NCI-H2227 (cell line): ENCODE results near the gene EVL.
"Not testable (repeated sequence)": the region's sequence is repeated elsewhere in the genome, so short reads cannot be mapped to it uniquely, and the experiment has no call there.

Experiments
- DNase-seq: peaks from one replicate; lab custom pipeline; 2025; ENCODE audit not compliant: unreplicated experiment; lab: John Stamatoyannopoulos, UW

Gene EVL

DNA sequence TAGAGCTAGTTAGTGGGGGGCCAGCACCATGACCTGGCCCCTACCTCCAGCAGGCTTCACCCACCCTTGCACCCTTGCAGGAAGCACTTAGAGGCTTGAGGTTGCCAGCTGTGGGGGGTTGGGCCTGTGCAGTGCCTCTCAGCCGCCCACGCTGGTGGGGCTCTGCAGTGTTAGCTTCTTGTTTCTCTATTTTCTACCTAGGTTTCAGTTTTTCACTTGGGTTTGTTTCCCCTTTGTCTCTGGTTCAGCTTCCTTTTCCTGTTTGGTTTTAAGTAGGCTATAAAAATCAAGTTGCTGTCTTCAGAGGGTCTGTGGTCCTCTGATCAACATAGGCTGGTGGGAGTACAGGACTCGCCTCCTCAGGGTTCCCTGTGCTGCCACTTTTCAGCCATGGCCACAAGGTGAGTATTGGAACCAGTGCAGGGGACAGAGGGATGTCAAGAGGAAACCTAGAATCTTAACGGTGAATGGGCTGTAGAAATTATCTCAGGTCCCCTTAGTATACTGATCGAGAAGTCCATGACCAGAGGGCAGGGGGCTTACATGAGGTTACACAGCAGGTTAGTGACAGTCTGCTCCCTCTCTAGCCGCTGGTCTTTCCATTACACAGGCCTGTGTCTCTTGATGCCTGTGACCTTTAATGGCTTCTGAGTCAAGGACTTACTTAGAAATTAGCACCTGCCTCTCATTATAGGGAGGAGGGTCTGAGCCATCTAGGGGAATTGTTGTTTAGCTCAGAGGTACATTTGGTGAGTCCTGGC lies at the start of gene EVL:
TSS of gene EVL (plus strand) at position 312 of the 761 bp plus-strand sequence. CDS start at position 391, 79 bp downstream.
- no peak for DNase-seq

DNA sequence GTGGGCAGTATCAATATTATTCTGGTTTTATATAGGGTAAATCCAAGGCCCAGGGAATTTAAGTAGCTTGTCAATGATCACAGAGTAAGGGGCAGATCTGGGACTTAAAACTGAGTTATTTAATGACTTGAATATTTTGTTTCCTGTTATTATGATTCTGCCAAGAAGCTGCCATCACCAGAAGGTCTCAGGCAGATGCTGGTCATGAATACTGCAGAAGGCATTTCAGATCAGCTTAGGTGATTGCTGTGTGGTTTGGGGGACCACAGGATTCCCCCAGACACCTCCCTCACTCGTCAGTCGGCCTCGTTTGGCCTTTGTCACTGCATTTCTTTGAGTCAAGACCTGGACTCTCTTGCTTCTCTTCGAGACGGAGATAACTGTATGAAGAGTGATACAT lies 47.7 kb upstream of the EVL start:
- no peak for DNase-seq

GRCh38 chr14:100018054-100018453 lies 47.2 kb upstream of the EVL start:
- no peak for DNase-seq

- DNase-seq, result no peak
Measured at GRCh38 chr14:100018482-100018881, 46.7 kb upstream of the EVL start.

DNA sequence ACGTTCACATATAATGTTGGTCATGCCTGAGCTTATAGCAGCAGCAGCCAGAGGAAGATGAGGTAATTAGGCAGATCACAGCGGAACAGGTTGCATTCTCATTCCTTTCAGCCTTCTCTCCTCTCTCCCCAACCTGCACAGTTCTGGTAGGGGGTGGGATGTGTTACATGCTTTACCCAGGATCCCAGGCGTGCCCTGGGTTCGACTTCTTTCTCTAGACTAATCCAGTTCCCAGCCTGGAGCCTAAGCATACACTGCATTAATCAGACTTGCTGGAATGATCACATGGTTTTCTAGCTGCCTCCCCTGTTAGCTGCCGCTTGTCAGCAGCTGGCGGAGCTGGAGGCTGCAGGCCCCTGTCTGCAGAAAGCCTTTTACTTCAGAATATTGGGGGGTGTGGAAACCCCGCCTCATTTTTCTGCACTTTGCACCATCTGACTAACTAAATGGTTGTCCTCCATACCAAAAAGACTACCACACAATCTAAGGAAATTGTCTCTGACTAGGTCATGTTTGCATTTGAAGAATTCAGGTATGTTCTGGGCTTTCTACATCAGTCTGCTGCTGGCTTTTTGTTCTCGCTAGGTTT lies 46.0 kb upstream of the EVL start:
- DNase-seq, result peak; percentile 72

DNA sequence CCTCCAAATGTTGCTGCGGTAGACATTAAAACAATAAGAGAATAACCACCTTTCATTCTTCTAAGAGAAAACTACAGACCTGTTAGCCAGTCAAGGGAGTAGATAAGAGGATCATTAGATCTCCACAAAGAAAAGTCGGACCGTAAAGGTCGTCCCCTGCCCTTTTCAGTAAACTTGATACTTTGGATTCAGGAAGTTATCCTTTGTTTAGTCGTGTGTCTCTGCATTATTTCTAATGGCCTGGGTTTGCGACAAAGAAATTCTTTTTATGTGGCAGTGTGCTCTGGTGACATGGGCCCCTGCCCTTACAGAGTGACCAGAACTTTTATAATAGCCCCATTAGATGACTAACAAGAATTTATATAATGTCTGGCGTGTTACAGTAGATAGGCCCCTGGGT lies 44.6 kb upstream of the EVL start:
- no peak for DNase-seq

GRCh38 chr14:100022772-100023451 lies 42.3 kb upstream of the EVL start:
- peak; percentile 35 for DNase-seq

GRCh38 chr14:100025111-100025510 lies 40.1 kb upstream of the EVL start:
- no peak for DNase-seq

GRCh38 chr14:100027771-100028490 lies 37.3 kb upstream of the EVL start:
- DNase-seq, result no peak

DNA sequence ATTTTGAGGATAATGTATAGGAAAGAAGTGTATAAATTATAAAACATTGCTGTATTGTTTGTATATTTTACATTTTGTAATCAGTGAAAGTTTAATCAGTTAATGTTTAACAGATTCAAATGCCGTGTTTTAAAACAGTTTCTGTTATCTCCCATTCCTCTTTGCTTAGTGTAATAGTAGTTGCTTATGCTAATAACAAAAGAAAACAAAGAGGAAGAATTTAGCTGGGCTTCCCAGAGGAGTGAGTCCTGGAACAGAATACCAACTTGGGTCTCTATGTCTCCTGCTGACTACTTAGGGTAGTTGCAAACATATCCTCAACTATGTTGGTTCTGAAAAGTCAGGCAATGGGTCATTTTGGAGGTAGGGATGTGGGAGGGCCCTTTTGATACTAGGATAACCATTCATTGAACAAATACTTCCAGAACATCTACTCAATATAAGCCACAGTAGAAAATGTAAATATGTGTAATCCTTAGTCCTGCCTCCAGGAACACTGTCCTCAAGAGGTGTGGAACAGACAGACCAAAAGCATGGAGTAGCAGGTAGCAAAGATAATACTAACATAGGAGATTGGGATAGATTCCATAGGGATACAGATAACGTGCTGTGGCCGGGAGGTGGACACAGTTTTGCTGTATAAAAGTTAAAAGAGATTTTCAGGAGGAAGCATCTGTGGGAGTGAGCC lies 36.1 kb upstream of the EVL start:
- no peak for DNase-seq

- DNase-seq, result not testable (repeated sequence)
Measured at GRCh38 chr14:100030006-100030405, 35.2 kb upstream of the EVL start.

- no peak for DNase-seq
Measured at GRCh38 chr14:100030452-100031153, 34.6 kb upstream of the EVL start.

DNA sequence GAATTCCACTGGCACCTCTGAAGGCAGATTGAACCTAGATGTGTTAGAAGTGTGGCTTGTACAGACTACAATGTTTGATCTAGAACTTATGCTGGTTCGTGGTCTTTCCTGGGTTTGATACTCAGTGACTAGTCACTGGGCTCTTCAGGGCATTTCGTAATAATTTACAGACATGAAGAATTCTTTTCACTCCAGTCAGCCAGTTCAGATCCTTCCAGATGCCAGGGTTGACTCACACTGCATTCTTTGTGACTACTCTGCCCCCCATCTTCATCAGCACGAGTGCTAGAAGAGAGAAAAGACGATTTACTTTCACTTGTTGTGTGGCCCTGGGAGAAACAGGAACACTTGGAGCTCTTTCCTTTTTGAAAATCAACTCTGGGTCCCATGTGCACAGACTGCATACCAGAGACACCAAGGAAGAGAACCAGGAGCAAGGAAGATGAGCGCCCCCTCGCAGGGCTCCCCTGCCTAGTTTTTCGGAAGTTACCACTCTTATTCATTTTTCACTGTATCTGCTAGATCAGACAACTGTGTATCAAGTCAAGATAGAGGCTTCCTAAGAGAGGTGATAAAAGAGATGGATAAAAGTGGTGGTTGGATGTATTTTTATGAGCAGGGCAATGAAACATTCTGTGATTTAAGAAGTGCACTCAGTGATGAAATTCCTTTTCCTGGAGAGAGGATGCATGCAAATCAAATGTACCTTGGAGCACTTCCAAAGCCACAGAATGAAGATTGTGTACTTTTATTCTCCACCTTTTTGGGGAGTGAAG lies 33.5 kb upstream of the EVL start:
- DNase-seq, result no peak

GRCh38 chr14:100032738-100033137 lies 32.5 kb upstream of the EVL start:
- no peak for DNase-seq

DNA sequence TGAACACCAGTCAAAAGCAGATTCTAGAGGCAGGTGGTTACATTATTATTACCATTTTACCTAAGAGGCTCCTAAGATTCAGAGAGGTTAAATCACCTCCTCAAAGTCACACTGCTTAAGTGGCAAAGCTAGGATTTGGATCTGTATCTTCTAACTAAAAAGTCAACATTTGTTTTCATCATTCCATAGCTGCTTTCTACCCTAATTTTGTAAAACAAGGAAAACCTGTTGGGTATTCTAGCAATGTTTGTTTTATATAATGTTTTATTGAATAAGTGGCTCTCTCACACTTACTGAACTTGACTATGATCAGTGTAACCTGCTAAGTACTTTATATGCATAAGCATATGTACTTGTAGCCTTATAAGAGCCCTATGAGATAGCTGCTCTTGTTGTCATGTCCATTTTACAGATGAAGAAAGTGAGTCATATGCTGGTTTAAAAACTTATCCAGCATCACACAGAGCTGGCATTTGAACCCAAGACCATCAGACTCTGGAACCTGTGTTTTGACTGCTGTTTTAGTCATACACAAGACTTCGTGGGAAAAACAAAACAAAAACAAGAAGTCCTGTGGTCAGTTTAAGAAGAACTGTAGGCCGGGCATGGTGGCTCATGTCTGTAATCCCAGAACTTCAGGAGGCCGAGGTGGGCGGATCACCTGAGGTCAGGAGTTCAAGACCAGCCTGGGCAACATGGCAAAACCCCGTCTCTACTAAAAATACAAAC lies 31.7 kb upstream of the EVL start:
- DNase-seq, result no peak

GRCh38 chr14:100034468-100034867 lies 30.8 kb upstream of the EVL start:
- no peak for DNase-seq

GRCh38 chr14:100034961-100035500 lies 30.2 kb upstream of the EVL start:
- DNase-seq, result no peak

DNA sequence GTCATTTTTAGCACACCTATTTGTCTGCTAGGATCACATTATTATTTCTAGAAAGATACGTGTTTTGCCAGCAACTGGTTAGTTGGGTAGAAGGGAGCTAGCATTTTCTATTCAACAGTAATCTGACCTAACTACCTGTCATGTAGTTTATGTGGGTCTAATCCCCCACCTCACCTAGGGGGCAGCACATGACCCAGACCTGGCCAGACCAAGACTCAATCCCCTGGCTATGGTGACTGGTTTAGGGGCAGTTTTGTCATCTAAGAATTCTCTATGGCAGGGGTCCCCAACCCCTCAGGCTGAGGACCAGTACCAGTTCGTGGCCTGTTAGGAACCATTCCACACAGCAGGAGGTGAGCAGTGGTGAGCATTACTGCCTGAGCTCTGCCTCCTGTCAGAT lies 29.5 kb upstream of the EVL start:
- DNase-seq, result no peak

DNA sequence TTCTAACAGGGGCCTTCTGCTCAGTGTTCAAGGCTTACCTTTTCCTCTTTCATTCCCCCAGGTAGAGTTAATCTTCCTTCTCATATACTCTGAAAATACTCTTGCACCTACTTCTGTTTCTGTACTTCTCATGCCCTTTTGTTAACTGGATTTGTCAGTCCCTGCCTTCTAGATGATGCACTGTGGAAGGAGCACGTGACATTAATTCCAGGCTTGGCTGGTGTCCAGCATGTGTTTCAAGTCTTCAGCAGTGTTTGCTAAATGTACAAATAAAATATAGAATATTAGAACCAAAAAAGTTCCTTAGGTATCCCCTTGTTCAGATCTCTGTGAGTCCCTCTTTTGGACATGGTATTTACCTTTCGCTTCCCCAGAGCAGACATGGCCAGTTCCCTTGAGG lies 27.9 kb upstream of the EVL start:
- no peak for DNase-seq
